ENCODE measurements around the gene AP2B1. TPM values are rescaled to one million over a fixed set of nuclear protein-coding genes. Genes with fewer than 3 reads are reported as not detected.

Gene AP2B1
- total RNA-seq, 2 donors from 2014 or later = 29.3 to 43.6 TPM

DNA sequence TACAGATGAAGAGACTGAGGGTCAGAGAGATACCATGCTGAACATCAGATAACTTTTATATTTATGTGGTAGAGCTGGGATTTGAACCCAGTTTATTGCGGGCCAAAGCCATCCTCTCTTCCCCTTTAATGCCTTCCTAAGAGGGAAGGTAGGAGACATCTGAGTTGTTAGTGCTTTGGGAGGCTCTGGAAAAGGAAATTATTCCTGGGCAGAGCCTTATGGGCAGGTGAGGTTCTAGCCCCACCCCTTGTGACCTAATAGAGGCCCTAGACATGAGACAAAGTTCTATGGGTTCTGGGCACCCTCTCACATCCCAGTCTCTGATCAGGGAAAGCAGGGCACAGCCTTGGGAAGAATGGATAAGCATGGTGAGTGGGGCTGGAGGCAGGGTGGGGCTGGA, 173.5 kb downstream of the AP2B1 start, which contains the start of gene C17orf50:
Gene C17orf50 (plus strand): TSS at position 301 of the 400 bp plus-strand sequence. CDS start 55 bp downstream, at position 356.
- TF ChIP-seq, protein P1, sequence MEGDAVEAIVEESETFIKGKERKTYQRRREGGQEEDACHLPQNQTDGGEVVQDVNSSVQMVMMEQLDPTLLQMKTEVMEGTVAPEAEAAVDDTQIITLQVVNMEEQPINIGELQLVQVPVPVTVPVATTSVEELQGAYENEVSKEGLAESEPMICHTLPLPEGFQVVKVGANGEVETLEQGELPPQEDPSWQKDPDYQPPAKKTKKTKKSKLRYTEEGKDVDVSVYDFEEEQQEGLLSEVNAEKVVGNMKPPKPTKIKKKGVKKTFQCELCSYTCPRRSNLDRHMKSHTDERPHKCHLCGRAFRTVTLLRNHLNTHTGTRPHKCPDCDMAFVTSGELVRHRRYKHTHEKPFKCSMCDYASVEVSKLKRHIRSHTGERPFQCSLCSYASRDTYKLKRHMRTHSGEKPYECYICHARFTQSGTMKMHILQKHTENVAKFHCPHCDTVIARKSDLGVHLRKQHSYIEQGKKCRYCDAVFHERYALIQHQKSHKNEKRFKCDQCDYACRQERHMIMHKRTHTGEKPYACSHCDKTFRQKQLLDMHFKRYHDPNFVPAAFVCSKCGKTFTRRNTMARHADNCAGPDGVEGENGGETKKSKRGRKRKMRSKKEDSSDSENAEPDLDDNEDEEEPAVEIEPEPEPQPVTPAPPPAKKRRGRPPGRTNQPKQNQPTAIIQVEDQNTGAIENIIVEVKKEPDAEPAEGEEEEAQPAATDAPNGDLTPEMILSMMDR (IDR thresholded peaks at IDR 0.05) = no peak
- TF ChIP-seq POLR2A (IDR thresholded peaks at IDR 0.05) = no peak
- 88 to 100% methylated on average over 1 of the region's 1 CpG for WGBS, 2 donors

DNA sequence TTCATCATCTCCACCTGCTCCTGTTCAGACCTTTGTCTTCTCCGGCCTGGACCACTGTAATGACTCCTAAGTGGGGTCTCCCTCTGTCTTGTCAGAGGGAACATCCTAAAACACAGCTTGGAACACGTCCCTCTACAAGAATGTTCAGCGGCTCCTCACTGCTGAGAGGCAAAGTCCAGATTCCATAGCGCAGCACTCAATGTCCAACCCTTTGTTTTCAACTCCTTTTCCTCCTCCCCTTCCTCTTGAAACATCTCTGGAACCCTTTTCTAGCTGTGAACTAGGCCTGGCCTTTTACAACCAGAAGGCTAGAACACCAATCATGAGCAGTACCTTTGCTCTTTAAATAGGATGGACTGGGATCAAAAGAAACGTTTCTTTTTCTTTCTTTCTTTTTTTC, 174.5 kb downstream of the AP2B1 start:
- H3K36me3 ChIP-seq (replicated peaks in 1 of 2; ENCODE audit: insufficient read depth in 1 of 2, low read depth in 2 of 2) = no peaks in the 10 kb centered on the region
- intact Hi-C loops (cut with DNase I) = no loop called here
- H3K4me1 ChIP-seq = peaks cover 11% of the 10 kb centered on the region
- no peak for DNase-seq
- no peak for ATAC-seq
- TF ChIP-seq, protein P1 (IDR thresholded peaks at IDR 0.05) = no peak
- TF ChIP-seq POLR2A (IDR thresholded peaks at IDR 0.05) = no peak
- H3K27ac ChIP-seq = no peak overlapping the region
- no peaks in the 10 kb centered on the region for H3K27me3 ChIP-seq
- H3K9me3 ChIP-seq = no peaks in the 10 kb centered on the region
- 73 to 77% methylated on average over 5 of the region's 5 CpGs for WGBS, 2 donors
- H3K4me3 ChIP-seq = no peak overlapping the region

More for the DNA sequence above, 173.5 kb downstream of the AP2B1 start, which contains the start of gene C17orf50:
- no peak for DNase-seq
- intact Hi-C loops (cut with DNase I) = no loop called here
- H3K36me3 ChIP-seq (replicated peaks in 1 of 2; ENCODE audit: insufficient read depth in 1 of 2, low read depth in 2 of 2) = no peaks in the 10 kb centered on the region
- no peaks in the 10 kb centered on the region for H3K27me3 ChIP-seq
- H3K9me3 ChIP-seq = no peaks in the 10 kb centered on the region
- no peak within 1 kb of the TSS for H3K27ac ChIP-seq
- H3K4me1 ChIP-seq = peaks cover 11% of the 10 kb centered on the region
- H3K4me3 ChIP-seq = no peak within 1 kb of the TSS
- ATAC-seq = no peak

DNA sequence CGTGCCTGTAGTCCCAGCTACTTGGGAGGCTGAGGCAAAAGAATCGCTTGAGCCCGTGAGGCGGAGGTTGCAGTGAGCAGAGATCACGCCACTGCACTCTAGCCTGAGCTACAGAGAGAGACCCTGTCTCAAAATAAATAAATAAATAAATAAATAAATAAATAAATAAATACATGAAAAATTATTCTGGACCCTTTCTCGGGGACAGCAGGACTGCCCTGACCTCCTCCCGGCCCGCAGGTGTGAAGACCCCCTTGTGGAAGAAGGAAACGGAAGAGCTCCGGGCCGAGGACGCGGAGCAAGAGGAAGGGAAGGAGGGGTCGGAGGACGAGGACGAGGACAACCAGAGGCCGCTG, 176.6 kb downstream of the AP2B1 start:
- H3K36me3 ChIP-seq (replicated peaks in 1 of 2; ENCODE audit: insufficient read depth in 1 of 2, low read depth in 2 of 2) = no peaks in the 10 kb centered on the region
- TF ChIP-seq, protein P1 (IDR thresholded peaks at IDR 0.05) = no peak
- TF ChIP-seq POLR2A (IDR thresholded peaks at IDR 0.05) = no peak
- DNase-seq = no peak
- H3K4me1 ChIP-seq = peaks cover 11% of the 10 kb centered on the region
- H3K27me3 ChIP-seq = no peaks in the 10 kb centered on the region
- ATAC-seq = no peak
- H3K27ac ChIP-seq = peak overlapping the region in 1 of 4 donors; percentile 55
- H3K4me3 ChIP-seq = no peak overlapping the region
- no peaks in the 10 kb centered on the region for H3K9me3 ChIP-seq
- intact Hi-C loops (cut with DNase I) = no loop called here
- WGBS, 2 donors = 33 to 34% methylated on average over 16 to 17 of the region's 17 CpGs

DNA sequence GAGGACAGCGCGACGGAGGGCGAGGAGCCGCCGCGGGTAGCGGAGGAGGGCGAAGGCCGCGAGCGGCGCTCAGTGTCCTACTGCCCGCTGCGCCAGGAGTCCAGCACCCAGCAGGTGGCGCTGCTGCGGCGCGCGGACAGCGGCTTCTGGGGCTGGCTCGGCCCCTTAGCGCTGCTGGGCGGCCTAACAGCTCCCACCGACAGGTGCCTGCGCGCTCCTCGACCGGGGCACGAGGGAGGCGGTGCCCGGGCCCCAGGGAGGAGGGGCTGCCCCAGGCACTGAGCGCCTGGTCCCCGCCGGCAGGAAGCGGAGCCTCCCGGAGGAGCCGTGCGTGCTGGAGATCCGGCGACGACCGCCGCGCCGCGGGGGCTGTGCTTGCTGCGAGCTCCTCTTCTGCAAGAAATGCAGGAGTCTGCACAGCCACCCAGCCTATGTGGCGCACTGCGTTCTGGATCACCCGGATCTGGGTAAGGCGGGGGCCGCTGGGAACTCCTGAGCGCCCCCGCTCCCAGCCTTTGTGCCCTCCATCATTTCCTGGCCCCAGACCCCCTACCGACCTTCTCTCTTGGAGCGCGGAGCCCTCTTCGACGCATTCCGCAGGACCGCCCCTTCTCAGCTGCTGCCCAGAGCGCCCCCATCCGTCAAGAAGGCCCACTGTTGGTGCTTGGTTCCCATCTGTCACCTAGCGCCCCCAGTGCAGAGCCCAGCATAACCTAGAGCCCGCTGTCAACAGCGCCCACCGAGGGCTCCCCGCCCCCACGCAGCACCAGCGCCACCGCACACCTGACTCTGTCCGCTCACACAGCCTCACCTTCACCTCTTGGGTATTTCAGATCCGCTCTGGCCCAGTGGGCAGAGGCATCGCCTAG, 177.2 kb downstream of the AP2B1 start:
- Histone ChIP-seq H3K27me3 (no peaks in the 10 kb centered on the region), H3K27ac (peak overlapping the region in 3 of 4 donors; percentile 20 to 66 (median 55)), H3K9me3 (no peaks in the 10 kb centered on the region), H3K4me1 (peaks cover 11% of the 10 kb centered on the region), H3K4me3 (peak overlapping the region; percentile 8 to 19), H3K36me3 (replicated peaks in 1 of 2; ENCODE audit: insufficient read depth in 1 of 2, low read depth in 2 of 2) (no peaks in the 10 kb centered on the region)
- ATAC-seq (peak; percentile 97), DNase-seq (peak; percentile 89 to 94 (median 90))
- WGBS, 2 donors = 3 to 8% methylated on average over 38 to 71 of the region's 75 CpGs
- intact Hi-C loops (cut with DNase I) = no loop called here
- TF ChIP-seq POLR2A (IDR thresholded peaks at IDR 0.05) = peak in 2 of 3 donors; percentile 27 to 34
- TF ChIP-seq, protein P1 (IDR thresholded peaks at IDR 0.05) = peak; percentile 92 to 99 (median 97)

Measured in body of pancreas (tissue), 4 donors.